IMR-90 (cell line): ENCODE measurements around the gene ANO8. TPM values are rescaled to one million over a fixed set of nuclear protein-coding genes. Genes with fewer than 3 reads are reported as not detected.

Experiments used
- ATAC-seq: fragments of 200-7000 bp; cut with Tn5 transposase; 2 replicates; pipeline ENCODE4 v1.9.1; 2020; ENCODE audit warnings: low read depth, mild to moderate bottlenecking, moderate library complexity
- BruUV-seq: library from RNA; stranded (reverse); fragments of 400-500 nt; replicated peaks from 2 replicates; lab custom pipeline; 2021; lab: Mats Ljungman, UMichigan
- CTCF ChIA-PET: fragments of 300-600 bp; formaldehyde crosslinking; extraction: SDS; loops from one replicate; lab custom pipeline; 2021; ENCODE audit warnings: antibody characterized with exemption; lab: Yijun Ruan, JAX
- POLR2A ChIA-PET: fragments of 300-600 bp; sonication (Branson Sonifier 250); formaldehyde crosslinking; loops from one replicate; lab custom pipeline; 2022; ENCODE audit warnings: antibody characterized with exemption; ENCODE audit not compliant: unreplicated experiment; lab: Charles Lee
- DNase-seq: peaks from one replicate; pipeline ENCODE4 v3.0.0; 2013
- H2AFZ ChIP-seq: replicated peaks from 2 replicates; pipeline ENCODE3; 2013; ENCODE audit warnings: low read length, mild to moderate bottlenecking; ENCODE audit not compliant: poor library complexity
- H2AK5ac ChIP-seq: 2 replicates; pipeline ENCODE4 v1.6.1; 2013; ENCODE audit warnings: low read depth, low read length, inconsistent platforms
- H2AK9ac ChIP-seq: replicated peaks from 2 replicates; pipeline ENCODE3; 2013; ENCODE audit warnings: mild to moderate bottlenecking, low read depth, low read length, moderate library complexity; ENCODE audit not compliant: poor library complexity
- H2BK120ac ChIP-seq: 2 replicates; pipeline ENCODE4 v1.6.1; 2013; ENCODE audit warnings: low read depth, low read length, inconsistent platforms
- H2BK15ac ChIP-seq: 3 replicates; pipeline ENCODE4 v1.6.1; 2013; ENCODE audit warnings: low read depth, low read length, inconsistent platforms
- H2BK20ac ChIP-seq: 2 replicates; pipeline ENCODE4 v1.6.1; 2013; ENCODE audit warnings: low read depth, mild to moderate bottlenecking, inconsistent platforms, low read length, moderate library complexity
- H2BK5ac ChIP-seq: 2 replicates; pipeline ENCODE4 v1.6.1; 2013; ENCODE audit warnings: mild to moderate bottlenecking, low read depth, low read length, inconsistent platforms; ENCODE audit not compliant: poor library complexity, severe bottlenecking
- H3K14ac ChIP-seq: replicated peaks from 2 replicates; pipeline ENCODE4 v1.6.1; 2013; ENCODE audit warnings: low read depth, low read length, inconsistent platforms
- H3K18ac ChIP-seq: 2 replicates; pipeline ENCODE4 v1.6.1; 2013; ENCODE audit warnings: low read depth, low read length, control low read depth
- H3K23ac ChIP-seq: 2 replicates; pipeline ENCODE4 v1.6.1; 2013; ENCODE audit warnings: low read depth, low read length, inconsistent platforms
- H3K27ac ChIP-seq: 2 replicates; pipeline ENCODE4 v1.5.1; 2013; ENCODE audit warnings: mild to moderate bottlenecking, control low read depth, low read length; ENCODE audit not compliant: insufficient read depth
- H3K27me3 ChIP-seq: 2 replicates; pipeline ENCODE4 v1.6.1; 2013; ENCODE audit warnings: low read length; ENCODE audit not compliant: control insufficient read depth, insufficient read depth
- H3K36me3 ChIP-seq: 2 replicates; pipeline ENCODE4 v1.6.1; 2013; ENCODE audit warnings: low read length, mixed read lengths; ENCODE audit not compliant: control insufficient read depth, insufficient read depth
- H3K4ac ChIP-seq: 2 replicates; pipeline ENCODE4 v1.6.1; 2013; ENCODE audit warnings: low read depth, low read length, inconsistent platforms
- H3K4me1 ChIP-seq: 2 replicates; pipeline ENCODE4 v1.6.1; 2013; ENCODE audit warnings: low read length, mixed read lengths; ENCODE audit not compliant: control insufficient read depth, insufficient read depth
- H3K4me2 ChIP-seq: 2 replicates; pipeline ENCODE4 v1.6.1; 2013; ENCODE audit warnings: low read depth, mild to moderate bottlenecking, control low read depth, low read length, moderate library complexity
- H3K4me3 ChIP-seq: 2 replicates; pipeline ENCODE4 v1.5.1; 2013; ENCODE audit warnings: low read depth, mild to moderate bottlenecking, control low read depth, low read length, moderate library complexity; ENCODE audit not compliant: insufficient read depth
- H3K56ac ChIP-seq: 2 replicates; pipeline ENCODE4 v1.6.1; 2013; ENCODE audit warnings: low read length, inconsistent platforms; ENCODE audit not compliant: insufficient read depth; ENCODE audit errors: extremely low read depth
- H3K79me1 ChIP-seq, 2 experiments: 2 replicates each; pipeline ENCODE4 v1.6.1; 2013; ENCODE audit warnings: low read length in 2 of 2, inconsistent platforms in 1 of 2, low read depth in 1 of 2
- H3K9ac ChIP-seq: 2 replicates; pipeline ENCODE4 v1.6.1; 2013; ENCODE audit warnings: low read depth, low read length, control low read depth
- H3K9me1 ChIP-seq: 2 replicates; pipeline ENCODE4 v1.6.1; 2013; ENCODE audit warnings: low read length, inconsistent platforms; ENCODE audit not compliant: insufficient read depth
- H3K9me3 ChIP-seq: 2 replicates; pipeline ENCODE4 v1.6.1; 2013; ENCODE audit warnings: low read length; ENCODE audit not compliant: control insufficient read depth, insufficient read depth
- H4K20me1 ChIP-seq: 2 replicates; pipeline ENCODE4 v1.6.1; 2013; ENCODE audit warnings: low read length, inconsistent platforms; ENCODE audit not compliant: insufficient read depth
- H4K5ac ChIP-seq: 2 replicates; pipeline ENCODE4 v1.6.1; 2013; ENCODE audit warnings: mild to moderate bottlenecking, low read depth, low read length, control low read depth
- H4K8ac ChIP-seq, 2 experiments: 2 replicates each; pipeline ENCODE4 v1.6.1; 2013; ENCODE audit warnings: low read depth in 2 of 2, low read length in 2 of 2, control low read depth in 1 of 2, inconsistent platforms in 1 of 2
- H4K91ac ChIP-seq: 2 replicates; pipeline ENCODE4 v1.6.1; 2013; ENCODE audit warnings: low read depth, low read length, inconsistent platforms; ENCODE audit not compliant: insufficient read depth
- BHLHE40 ChIP-seq: fragments of 150-350 bp; IDR thresholded peaks from 2 replicates; pipeline ENCODE4 v1.6.1; 2016; ENCODE audit warnings: mild to moderate bottlenecking, low read depth, low read length
- CEBPB ChIP-seq: IDR thresholded peaks from 2 replicates; pipeline ENCODE4 v1.6.1; 2012; ENCODE audit warnings: low read depth, low read length, improper control_type of control experiment
- CHD1 ChIP-seq: IDR thresholded peaks from 2 replicates; pipeline ENCODE4 v1.6.1; 2012; ENCODE audit warnings: low read depth, low read length, improper control_type of control experiment
- FOS ChIP-seq: fragments of 150-350 bp; IDR thresholded peaks from 2 replicates; pipeline ENCODE4 v1.6.1; 2016; ENCODE audit warnings: low read depth, low read length
- MXI1 ChIP-seq: IDR thresholded peaks from 2 replicates; pipeline ENCODE4 v1.6.1; 2012; ENCODE audit warnings: low read depth, mild to moderate bottlenecking, low read length, moderate library complexity, borderline replicate concordance
- NFE2L2 ChIP-seq: fragments of 150-350 bp; IDR thresholded peaks from 2 replicates; pipeline ENCODE4 v1.6.1; 2016; ENCODE audit warnings: low read depth, mild to moderate bottlenecking, low read length
- POLR2A ChIP-seq: IDR thresholded peaks from 2 replicates; pipeline ENCODE4 v1.6.1; 2012; ENCODE audit warnings: mild to moderate bottlenecking, low read depth, low read length
- RAD21 ChIP-seq: IDR thresholded peaks from 2 replicates; pipeline ENCODE4 v1.6.1; 2012; ENCODE audit warnings: low read length, improper control_type of control experiment
- RCOR1 ChIP-seq: IDR thresholded peaks from 2 replicates; pipeline ENCODE4 v1.6.1; 2012; ENCODE audit warnings: mild to moderate bottlenecking, low read length, improper control_type of control experiment; ENCODE audit not compliant: insufficient replicate concordance
- RFX5 ChIP-seq: IDR thresholded peaks from 2 replicates; pipeline ENCODE4 v1.8.0; 2012; ENCODE audit warnings: low read depth, mild to moderate bottlenecking, low read length, moderate library complexity
- SMC3 ChIP-seq: fragments of 150-350 bp; IDR thresholded peaks from 2 replicates; pipeline ENCODE4 v1.6.1; 2016; ENCODE audit warnings: low read depth, mild to moderate bottlenecking, antibody characterized with exemption, low read length, moderate library complexity
- WGBS, 2 experiments: methylation state at CpG; one replicate each; pipeline versions ENCODE4 v1.1.5 to v1.1.7; 2013; ENCODE audit warnings: missing lambda C conversion rate in 2 of 2; ENCODE audit not compliant: insufficient read length in 1 of 2; ENCODE audit errors: extremely low coverage in 2 of 2; 5-methylcytosine and 5-hydroxymethylcytosine counted together
- dilution Hi-C: fragments of 300-500 bp; cut with HindIII; formaldehyde crosslinking; loops from one replicate; pipeline ENCODE4 v1.14.3; 2018; ENCODE audit warnings: low sequenced_read_pairs; ENCODE audit not compliant: unreplicated experiment
- in situ Hi-C: fragments of 300-500 bp; cut with MboI; formaldehyde crosslinking; loops from 3 replicates; pipeline ENCODE4 v1.14.3; 2019; ENCODE audit warnings: low sequenced_read_pairs, inconsistent platforms, mixed read lengths
- intact Hi-C: fragments of 100-400 bp; cut with micrococcal nuclease; formaldehyde crosslinking; loops from 2 replicates; pipeline ENCODE4 v1.10.0; 2022
- polyA plus RNA-seq, 3 experiments: library from polyadenylated mRNA; depleted of rRNA; stranded (reverse); fragments of >200 nt; gene quantifications; 2 replicates each; pipeline ENCODE4 v1.2.3, GENCODE V29; 2012; ENCODE audit warnings: low replicate concordance in 1 of 3
- total RNA-seq: library from RNA; depleted of rRNA; stranded (reverse); fragments of >200 nt; gene quantifications from 2 replicates; pipeline ENCODE4 v1.2.3, GENCODE V29; 2012
- TF ChIP-seq, protein P1 (sequence below): conservative IDR thresholded peaks from 2 replicates; pipeline ENCODE4 v1.5.1; 2012; ENCODE audit warnings: mild to moderate bottlenecking, low read depth, low read length, improper control_type of control experiment
- TF ChIP-seq, protein P2 (sequence below): fragments of 150-350 bp; IDR thresholded peaks from 2 replicates; pipeline ENCODE4 v1.6.1; 2017; ENCODE audit warnings: mild to moderate bottlenecking, antibody characterized with exemption, low read length, low read depth
- TF ChIP-seq, protein P3 (sequence below): fragments of 150-350 bp; IDR thresholded peaks from 2 replicates; pipeline ENCODE4 v1.6.1; 2016; ENCODE audit warnings: low read depth, mild to moderate bottlenecking, low read length, moderate library complexity, borderline replicate concordance

The ANO8 gene
- total and polyA plus RNA-seq, 2 of the 4 experiments (the other 2 are of a cell fraction) = 1.6 to 5.6 TPM

DNA sequence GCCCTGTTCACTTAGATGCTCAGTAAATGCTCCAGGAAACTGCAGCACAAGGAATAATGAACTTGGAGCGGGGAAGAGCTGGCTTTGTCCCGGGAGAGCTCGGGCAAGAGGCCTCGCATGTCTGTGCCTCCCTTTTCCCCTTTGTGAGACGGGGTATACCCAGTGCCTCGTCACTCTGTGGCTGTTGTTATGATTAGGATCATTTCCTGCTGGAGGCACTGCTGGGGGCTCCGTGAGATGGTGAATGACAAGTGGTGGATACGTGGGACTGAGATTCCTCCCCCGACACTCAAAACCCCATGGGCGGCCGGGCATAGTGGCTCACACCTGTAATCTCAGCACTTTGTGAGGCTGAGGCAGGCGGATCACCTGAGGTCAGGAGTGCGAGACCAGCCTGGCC lies 43.6 kb upstream of the ANO8 start:
- TF ChIP-seq, protein P1, sequence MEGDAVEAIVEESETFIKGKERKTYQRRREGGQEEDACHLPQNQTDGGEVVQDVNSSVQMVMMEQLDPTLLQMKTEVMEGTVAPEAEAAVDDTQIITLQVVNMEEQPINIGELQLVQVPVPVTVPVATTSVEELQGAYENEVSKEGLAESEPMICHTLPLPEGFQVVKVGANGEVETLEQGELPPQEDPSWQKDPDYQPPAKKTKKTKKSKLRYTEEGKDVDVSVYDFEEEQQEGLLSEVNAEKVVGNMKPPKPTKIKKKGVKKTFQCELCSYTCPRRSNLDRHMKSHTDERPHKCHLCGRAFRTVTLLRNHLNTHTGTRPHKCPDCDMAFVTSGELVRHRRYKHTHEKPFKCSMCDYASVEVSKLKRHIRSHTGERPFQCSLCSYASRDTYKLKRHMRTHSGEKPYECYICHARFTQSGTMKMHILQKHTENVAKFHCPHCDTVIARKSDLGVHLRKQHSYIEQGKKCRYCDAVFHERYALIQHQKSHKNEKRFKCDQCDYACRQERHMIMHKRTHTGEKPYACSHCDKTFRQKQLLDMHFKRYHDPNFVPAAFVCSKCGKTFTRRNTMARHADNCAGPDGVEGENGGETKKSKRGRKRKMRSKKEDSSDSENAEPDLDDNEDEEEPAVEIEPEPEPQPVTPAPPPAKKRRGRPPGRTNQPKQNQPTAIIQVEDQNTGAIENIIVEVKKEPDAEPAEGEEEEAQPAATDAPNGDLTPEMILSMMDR = no peak
- no peak for TF ChIP-seq RCOR1
- TF ChIP-seq RAD21 = no peak
- TF ChIP-seq CEBPB = no peak
- TF ChIP-seq POLR2A = no peak
- TF ChIP-seq CHD1 = no peak
- TF ChIP-seq SMC3 = no peak
- no peak for TF ChIP-seq MXI1
- TF ChIP-seq, protein P2, sequence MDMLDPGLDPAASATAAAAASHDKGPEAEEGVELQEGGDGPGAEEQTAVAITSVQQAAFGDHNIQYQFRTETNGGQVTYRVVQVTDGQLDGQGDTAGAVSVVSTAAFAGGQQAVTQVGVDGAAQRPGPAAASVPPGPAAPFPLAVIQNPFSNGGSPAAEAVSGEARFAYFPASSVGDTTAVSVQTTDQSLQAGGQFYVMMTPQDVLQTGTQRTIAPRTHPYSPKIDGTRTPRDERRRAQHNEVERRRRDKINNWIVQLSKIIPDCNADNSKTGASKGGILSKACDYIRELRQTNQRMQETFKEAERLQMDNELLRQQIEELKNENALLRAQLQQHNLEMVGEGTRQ = no peak
- TF ChIP-seq FOS = no peak
- TF ChIP-seq, protein P3, sequence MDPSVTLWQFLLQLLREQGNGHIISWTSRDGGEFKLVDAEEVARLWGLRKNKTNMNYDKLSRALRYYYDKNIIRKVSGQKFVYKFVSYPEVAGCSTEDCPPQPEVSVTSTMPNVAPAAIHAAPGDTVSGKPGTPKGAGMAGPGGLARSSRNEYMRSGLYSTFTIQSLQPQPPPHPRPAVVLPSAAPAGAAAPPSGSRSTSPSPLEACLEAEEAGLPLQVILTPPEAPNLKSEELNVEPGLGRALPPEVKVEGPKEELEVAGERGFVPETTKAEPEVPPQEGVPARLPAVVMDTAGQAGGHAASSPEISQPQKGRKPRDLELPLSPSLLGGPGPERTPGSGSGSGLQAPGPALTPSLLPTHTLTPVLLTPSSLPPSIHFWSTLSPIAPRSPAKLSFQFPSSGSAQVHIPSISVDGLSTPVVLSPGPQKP = no peak
- no peak for TF ChIP-seq RFX5
- TF ChIP-seq BHLHE40 = no peak
- TF ChIP-seq NFE2L2 = no peak
- Histone ChIP-seq H4K8ac (no peak overlapping the region), H3K36me3 (no peaks in the 10 kb centered on the region), H3K18ac (no peak overlapping the region), H2BK20ac (no peak overlapping the region), H3K4me2 (no peak overlapping the region), H3K79me1 (no peaks in the 10 kb centered on the region), H4K5ac (no peak overlapping the region), H3K4me3 (no peak overlapping the region), H2BK5ac (no peak overlapping the region), H3K23ac (no peak overlapping the region), H2AK9ac (no peak overlapping the region), H2AFZ (no peak overlapping the region), H3K56ac (no peak overlapping the region), H3K9ac (no peak overlapping the region), H3K27ac (no peak overlapping the region), H2BK120ac (no peak overlapping the region), H2AK5ac (no peak overlapping the region), H4K91ac (no peak overlapping the region), H3K4ac (no peak overlapping the region), H3K9me1 (no peaks in the 10 kb centered on the region), H3K14ac (no peak overlapping the region), H3K4me1 (no peaks in the 10 kb centered on the region), H3K27me3 (peaks cover 10% of the 10 kb centered on the region; the same call in 1 of the 2 replicates), H4K20me1 (no peaks in the 10 kb centered on the region), H2BK15ac (no peak overlapping the region), H3K9me3 (peaks cover 4% of the 10 kb centered on the region)
- in situ Hi-C loops = no loop called here
- BruUV-seq = no TSS peak
- dilution Hi-C loops = no loop called here
- no CpG with 5 or more reads among the region's 13 CpGs for WGBS, 2 experiments
- ChIA-PET CTCF (no interaction called here), POLR2A (no interaction called here)
- intact Hi-C loops = no loop called here
- no peak for ATAC-seq
- DNase-seq = no peak
